Heart right ventricle (tissue), 16 donors: ENCODE results near the gene PPP2R5E. TPM values are rescaled to one million over a fixed set of nuclear protein-coding genes. Genes with fewer than 3 reads are reported as not detected.

ENCODE experiments used
- ATAC-seq, 8 donors: fragments of 200-7000 bp; cut with Tn5 transposase; one replicate each; pipeline ENCODE4 v1.9.1; 2020; ENCODE audit warnings: mild to moderate bottlenecking in 8 of 8, moderate library complexity in 8 of 8, moderate number of reproducible peaks in 1 of 8
- DNase-seq, 2 donors: peaks; one replicate each; pipeline ENCODE4 v3.0.0-alpha.2; 2020
- H3K27ac ChIP-seq, 10 donors: fragments of 200-600 bp; sonication (generic) in 2 of 10; one replicate each; pipeline versions ENCODE4 v1.5.0 to v1.8.0; 2020 to 2022; ENCODE audit warnings: mild to moderate bottlenecking in 3 of 10
- H3K27me3 ChIP-seq, 7 donors: fragments of 200-600 bp; one replicate each; pipeline ENCODE4 v1.8.0; 2021 to 2022; ENCODE audit warnings: mild to moderate bottlenecking in 2 of 7
- H3K36me3 ChIP-seq, 9 donors: fragments of 200-600 bp; sonication (generic) in 1 of 9; one replicate each; pipeline versions ENCODE4 v1.5.0 to v1.8.0; 2020 to 2022; ENCODE audit warnings: mild to moderate bottlenecking in 2 of 9
- H3K4me1 ChIP-seq, 9 donors: fragments of 200-600 bp; sonication (generic) in 1 of 9; one replicate each; pipeline versions ENCODE4 v1.5.0 to v1.8.0; 2020 to 2022; ENCODE audit warnings: mild to moderate bottlenecking in 4 of 9
- H3K4me3 ChIP-seq, 10 donors: fragments of 200-600 bp; sonication (generic) in 2 of 10; one replicate each; pipeline versions ENCODE4 v1.5.0 to v1.8.0; 2020 to 2022; ENCODE audit warnings: mild to moderate bottlenecking in 7 of 10, moderate library complexity in 2 of 10
- H3K9me3 ChIP-seq, 11 donors: fragments of 200-600 bp in 10 of 11; sonication (generic) in 2 of 11; one replicate each; pipeline versions ENCODE4 v1.5.0 to v1.8.0; 2013 to 2022; ENCODE audit warnings: mild to moderate bottlenecking in 2 of 11, control low read depth in 1 of 11, moderate library complexity in 1 of 11
- CTCF ChIP-seq, 9 donors: fragments of 200-600 bp; sonication (generic) in 2 of 9; IDR thresholded peaks; one replicate each; pipeline versions ENCODE4 v1.5.0 to v1.8.0; 2021 to 2022; ENCODE audit warnings: antibody characterized with exemption in 9 of 9, mild to moderate bottlenecking in 5 of 9, moderate library complexity in 1 of 9
- WGBS, 2 donors: extraction: QIAGEN DNeasy Blood & Tissue Kit; methylation state at CpG; one replicate each; pipeline ENCODE4 v1.1.7; 2013; ENCODE audit warnings: inconsistent platforms in 1 of 2; 5-methylcytosine and 5-hydroxymethylcytosine counted together
- intact Hi-C, 10 donors: fragments of 100-400 bp; cut with DNase I; formaldehyde crosslinking; loops; one replicate each; pipeline versions ENCODE4 v1.11.1 to v1.14.2; 2022
- polyA plus RNA-seq, 2 donors: library from polyadenylated mRNA; stranded (reverse); fragments of 200-250 nt; gene quantifications; one replicate each; pipeline ENCODE4 v1.2.3, GENCODE V29; 2013
- total RNA-seq, 10 donors: library from RNA; stranded (reverse); fragmentation: NEBNext Ultra II Directional in 3 of 10; extraction: Animal tissue kit (Norgen Biotek cat#: 25700) in 3 of 10; gene quantifications; one replicate each; pipeline versions ENCODE4 v1.2.1 to v1.2.4, GENCODE V29; 2021 to 2023
- donor health status: Arrhythmogenic right ventricular cardiomyopathy.
- donor health status: ischemic (EF 13 %, LVEDD 7.1; RV severe dilation, severe dysfunction).
- donor health status: healthy with polysubstance abuse.
- donor health status: DM: no; HTN: yes; CAD: no.
- donor health status: DM: no; HTN: no; CAD: no.
- donor health status: ischemic (EF 25% LVEDD 6.9; RV normal size, moderate dysfunction).
- donor health status: ischemic (EF 25% LVEDD 5.7; RV mildly dilated, moderate dysfunction).
- donor health status: healthy.
- donor health status: DM: yes; HTN: yes; CAD: no.
- donor health status: Ischemic cardiomyopathy.
- donor health status: ischemic (EF 35%, LVEDD 5.7; RV mildly dilated, moderate dysfunction).
- donor health status: nonischemic (EF 11% LVEDD 7.7; RV severe dilation, severe dysfunction).
- donor health status: DM: yes; HTN: yes; CAD: no.
- donor health status: PGD.
- donor health status: ischemic (EF 29% LVEDD 5.4; RV normal size, mild dysfunction).
- donor health status: nonischemic (EF 23%, LVEDD 6.1; RV moderate dilation, normal function).

The PPP2R5E gene
- total and polyA plus RNA-seq, 12 donors: 6.1 to 44.4 (median 36.4) TPM

DNA sequence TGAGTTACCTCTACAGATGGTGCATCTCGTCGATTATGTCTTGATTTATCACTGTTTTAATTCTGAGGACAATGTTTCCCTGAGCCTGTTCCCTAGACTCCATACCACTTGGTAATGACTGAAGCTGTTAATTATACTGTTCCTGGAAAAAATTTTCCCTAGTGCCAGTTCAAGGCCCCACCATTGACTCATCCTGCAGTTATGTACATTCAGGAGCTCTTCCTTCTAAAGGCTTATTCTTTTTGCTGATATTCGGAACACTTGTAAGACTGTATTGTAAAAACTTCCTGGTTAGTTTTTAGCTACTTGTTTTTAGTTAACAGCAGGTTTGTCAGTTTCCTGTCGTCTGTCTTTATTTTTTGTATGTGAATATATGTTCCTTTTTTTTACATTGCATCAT is 30.4 kb upstream of the PPP2R5E start:
- TF ChIP-seq CTCF (IDR thresholded peaks at IDR 0.05): no peak
- ATAC-seq: no peak
- Histone ChIP-seq H3K27ac (no peak overlapping the region), H3K9me3 (no peaks in the 10 kb centered on the region), H3K4me3 (no peak overlapping the region), H3K36me3 (no peaks in the 10 kb centered on the region), H3K27me3 (peaks cover 0 to 4% (median 0%) of the 10 kb centered on the region in 7 donors), H3K4me1 (no peaks in the 10 kb centered on the region)
- WGBS, 2 donors: 66 to 70% methylated on average over 4 of the region's 4 CpGs
- intact Hi-C loops: no loop called here
- DNase-seq: no peak

DNA sequence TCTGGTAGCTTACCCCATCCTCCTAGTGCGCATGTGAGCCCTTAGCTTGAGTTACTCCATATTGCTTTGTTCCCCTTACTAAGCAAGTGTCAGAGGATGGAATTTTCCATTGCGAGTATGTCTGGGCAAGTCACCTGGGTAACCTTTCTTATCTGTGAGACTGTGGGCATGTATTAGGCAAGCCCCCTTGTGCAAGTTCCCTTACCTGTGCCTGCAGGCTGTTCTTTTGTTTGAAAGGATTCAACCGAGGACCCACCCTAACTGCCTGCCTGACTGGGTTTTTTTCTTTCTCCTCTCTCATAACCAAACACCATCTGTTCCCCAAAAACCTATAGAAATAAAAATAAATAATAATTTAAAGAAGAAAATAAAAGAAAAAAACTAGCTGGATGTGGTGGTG is 22.3 kb upstream of the PPP2R5E start:
- WGBS, 2 donors: 80 to 88% methylated on average over 3 of the region's 3 CpGs
- intact Hi-C loops: no loop called here
- Histone ChIP-seq H3K9me3 (no peaks in the 10 kb centered on the region), H3K27me3 (peaks cover 0 to 8% (median 0%) of the 10 kb centered on the region in 7 donors), H3K36me3 (no peaks in the 10 kb centered on the region), H3K27ac (no peak overlapping the region), H3K4me1 (peaks cover 0 to 5% (median 0%) of the 10 kb centered on the region in 9 donors), H3K4me3 (no peak overlapping the region)
- ATAC-seq (no peak), DNase-seq (no peak)
- TF ChIP-seq CTCF (IDR thresholded peaks at IDR 0.05): no peak

- no peak for TF ChIP-seq CTCF (IDR thresholded peaks at IDR 0.05)
- 18 to 29% methylated on average over 1 of the region's 1 CpG for WGBS, 2 donors
- Histone ChIP-seq H3K36me3 (no peaks in the 10 kb centered on the region), H3K4me1 (peaks cover 0 to 5% (median 0%) of the 10 kb centered on the region in 9 donors), H3K9me3 (no peaks in the 10 kb centered on the region), H3K4me3 (no peak overlapping the region), H3K27ac (no peak overlapping the region), H3K27me3 (peaks cover 0 to 8% (median 0%) of the 10 kb centered on the region in 7 donors)
- DNase-seq (peak in 1 of 2 donors; percentile 9), ATAC-seq (peak in 4 of 8 donors; percentile 42 to 58 (median 50))
- intact Hi-C loops: no loop called here
Observed at GRCh38 chr14:63564318-63564717, 21.1 kb upstream of the PPP2R5E start.

- Histone ChIP-seq H3K4me1 (peaks cover 0 to 5% (median 0%) of the 10 kb centered on the region in 9 donors), H3K9me3 (no peaks in the 10 kb centered on the region), H3K36me3 (no peaks in the 10 kb centered on the region), H3K4me3 (no peak overlapping the region), H3K27ac (no peak overlapping the region), H3K27me3 (peaks cover 0 to 8% (median 0%) of the 10 kb centered on the region in 7 donors)
- no peak for TF ChIP-seq CTCF (IDR thresholded peaks at IDR 0.05)
- no peak for DNase-seq
- 72 to 83% methylated on average over 7 of the region's 7 CpGs for WGBS, 2 donors
- ATAC-seq: no peak
- intact Hi-C loops: no loop called here
Observed at GRCh38 chr14:63563370-63564026, 20.3 kb upstream of the PPP2R5E start.
